Measurements from ENCODE around the gene DQX1. TPM values are rescaled to one million over a fixed set of nuclear protein-coding genes. Genes with fewer than 3 reads are reported as not detected.
A peak's percentile ranks its signal among the peaks of the same experiment; 100 is the strongest.

Gene DQX1
- total and polyA plus RNA-seq, 8 donors, result 0.13 to 0.54 (median 0.25) TPM

GRCh38 chr2:74497777-74498499 lies 28.1 kb downstream of the DQX1 start:
- TF ChIP-seq, protein P1, sequence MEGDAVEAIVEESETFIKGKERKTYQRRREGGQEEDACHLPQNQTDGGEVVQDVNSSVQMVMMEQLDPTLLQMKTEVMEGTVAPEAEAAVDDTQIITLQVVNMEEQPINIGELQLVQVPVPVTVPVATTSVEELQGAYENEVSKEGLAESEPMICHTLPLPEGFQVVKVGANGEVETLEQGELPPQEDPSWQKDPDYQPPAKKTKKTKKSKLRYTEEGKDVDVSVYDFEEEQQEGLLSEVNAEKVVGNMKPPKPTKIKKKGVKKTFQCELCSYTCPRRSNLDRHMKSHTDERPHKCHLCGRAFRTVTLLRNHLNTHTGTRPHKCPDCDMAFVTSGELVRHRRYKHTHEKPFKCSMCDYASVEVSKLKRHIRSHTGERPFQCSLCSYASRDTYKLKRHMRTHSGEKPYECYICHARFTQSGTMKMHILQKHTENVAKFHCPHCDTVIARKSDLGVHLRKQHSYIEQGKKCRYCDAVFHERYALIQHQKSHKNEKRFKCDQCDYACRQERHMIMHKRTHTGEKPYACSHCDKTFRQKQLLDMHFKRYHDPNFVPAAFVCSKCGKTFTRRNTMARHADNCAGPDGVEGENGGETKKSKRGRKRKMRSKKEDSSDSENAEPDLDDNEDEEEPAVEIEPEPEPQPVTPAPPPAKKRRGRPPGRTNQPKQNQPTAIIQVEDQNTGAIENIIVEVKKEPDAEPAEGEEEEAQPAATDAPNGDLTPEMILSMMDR (IDR thresholded peaks at IDR 0.05), result no peak
- DNase-seq (peak in 2 of 4 donors; percentile 19 to 88), ATAC-seq (peak; percentile 65)
- peaks cover 21 to 41% of the 10 kb centered on the region in 2 donors for H3K4me1 ChIP-seq
- H3K27me3 ChIP-seq, result peaks cover 30 to 64% of the 10 kb centered on the region in 2 donors
- no peaks in the 10 kb centered on the region for H3K9me3 ChIP-seq
- H3K27ac ChIP-seq, result peak overlapping the region in 1 of 2 donors; percentile 33
- peaks cover 0 to 17% of the 10 kb centered on the region in 2 donors for H3K36me3 ChIP-seq
- H3K4me3 ChIP-seq, result peak overlapping the region; percentile 33 to 53
- intact Hi-C loops (cut with DNase I), result no loop called here

GRCh38 chr2:74496997-74497776 lies 28.8 kb downstream of the DQX1 start:
- Histone ChIP-seq H3K9me3 (no peaks in the 10 kb centered on the region), H3K27me3 (peaks cover 30 to 57% of the 10 kb centered on the region in 2 donors), H3K27ac (no peak overlapping the region), H3K4me1 (peaks cover 21 to 34% of the 10 kb centered on the region in 2 donors), H3K36me3 (peaks cover 0 to 25% of the 10 kb centered on the region in 2 donors), H3K4me3 (peak overlapping the region; percentile 33 to 53)
- DNase-seq (peak in 1 of 4 donors; percentile 21), ATAC-seq (no peak)
- intact Hi-C loops (cut with DNase I), result no loop called here
- TF ChIP-seq, protein P1 (IDR thresholded peaks at IDR 0.05), result no peak

DNA sequence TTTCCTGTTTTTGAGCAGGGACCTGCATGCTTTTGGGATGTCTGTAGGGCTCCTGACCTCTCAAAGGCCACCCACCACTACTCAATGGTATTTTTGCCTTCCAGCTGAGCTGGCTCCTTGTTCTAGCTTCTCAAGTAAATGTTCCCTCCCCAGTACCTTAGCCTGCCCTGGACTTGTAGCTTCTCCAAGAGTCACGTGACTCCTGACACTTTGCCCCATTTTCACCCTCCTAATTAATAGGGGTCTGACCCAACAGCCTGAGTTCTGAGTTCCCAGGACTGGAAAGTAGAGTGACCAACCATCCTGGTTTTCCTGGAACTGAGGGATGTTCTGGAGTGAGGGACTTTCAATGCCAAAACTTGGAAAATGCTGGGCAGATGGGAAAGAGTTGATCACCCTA lies 30.6 kb downstream of the DQX1 start:
- TF ChIP-seq, protein P1 (IDR thresholded peaks at IDR 0.05), result no peak
- Histone ChIP-seq H3K4me3 (no peak overlapping the region), H3K27ac (no peak overlapping the region), H3K4me1 (peaks cover 21 to 26% of the 10 kb centered on the region in 2 donors), H3K27me3 (peaks cover 30 to 39% of the 10 kb centered on the region in 2 donors), H3K9me3 (no peaks in the 10 kb centered on the region), H3K36me3 (peaks cover 0 to 42% of the 10 kb centered on the region in 2 donors)
- intact Hi-C loops (cut with DNase I), result no loop called here
- ATAC-seq (no peak), DNase-seq (no peak)

DNA sequence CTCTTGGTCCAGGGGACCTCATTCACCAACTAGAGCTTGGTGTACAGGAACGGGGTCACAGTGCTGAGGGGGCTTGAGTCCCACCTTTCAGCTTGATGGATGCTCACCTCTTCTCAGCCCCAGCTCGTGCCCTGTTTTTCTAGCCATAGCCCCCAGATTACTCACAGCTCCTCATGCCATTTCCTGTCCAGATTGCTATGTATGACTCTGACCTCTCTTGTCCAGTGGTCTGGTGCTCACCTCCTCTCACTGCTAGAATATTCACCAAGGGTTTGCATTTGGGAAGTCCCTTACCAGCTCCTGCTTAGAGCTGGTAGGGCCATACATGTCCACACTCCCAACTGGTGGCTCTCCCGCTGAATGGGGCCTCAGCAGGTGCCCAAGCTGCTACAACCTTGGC lies 32.5 kb downstream of the DQX1 start:
- intact Hi-C loops (cut with DNase I), result no loop called here
- no peak overlapping the region for H3K27ac ChIP-seq
- no peaks in the 10 kb centered on the region for H3K9me3 ChIP-seq
- TF ChIP-seq, protein P1 (IDR thresholded peaks at IDR 0.05), result no peak
- H3K27me3 ChIP-seq, result peaks cover 14 to 20% of the 10 kb centered on the region in 2 donors
- DNase-seq (peak in 1 of 4 donors; percentile 8), ATAC-seq (no peak)
- H3K36me3 ChIP-seq, result peaks cover 0 to 60% of the 10 kb centered on the region in 2 donors
- peaks cover 11 to 13% of the 10 kb centered on the region in 2 donors for H3K4me1 ChIP-seq
- no peak overlapping the region for H3K4me3 ChIP-seq
